HG03280 (cell line): ENCODE measurements around the gene TPRN.

Experiments used
- ATAC-seq: cut with Tn5 transposase; IDR thresholded peaks from one replicate; pipeline ENCODE4 v1.9.1; 2021; ENCODE audit warnings: mild to moderate bottlenecking, moderate library complexity; ENCODE audit not compliant: unreplicated experiment

The TPRN gene

GRCh38 chr9:137191245-137191644, 9.3 kb downstream of the TPRN start:
- no peak for ATAC-seq

DNA sequence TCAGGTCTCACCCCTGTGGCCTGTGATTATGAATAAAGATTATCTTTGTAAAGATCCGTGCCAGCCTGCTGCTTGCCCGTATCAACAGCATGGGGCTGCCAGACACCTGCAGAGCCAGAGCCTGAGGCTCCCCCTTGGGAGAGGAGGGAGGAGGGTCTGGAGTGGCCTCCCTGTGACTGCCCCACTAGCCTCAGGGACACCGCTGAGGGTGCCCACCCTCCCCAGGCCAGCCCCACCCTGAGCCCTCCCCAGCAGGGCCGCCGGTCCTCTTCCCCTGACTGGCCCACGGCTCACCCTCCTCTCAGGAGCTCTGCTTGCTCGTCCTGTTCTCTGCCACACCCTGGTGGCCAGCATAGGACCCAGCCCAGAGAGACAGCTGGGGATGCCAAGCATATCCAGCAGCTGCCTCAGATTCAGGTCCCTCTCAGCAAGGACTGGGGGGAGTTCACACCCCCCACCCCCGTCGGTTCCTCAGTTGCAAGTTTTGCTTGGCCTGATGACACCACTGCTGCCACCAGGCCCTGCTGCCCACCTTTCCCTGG, 10.2 kb downstream of the TPRN start:
- ATAC-seq, result no peak

DNA sequence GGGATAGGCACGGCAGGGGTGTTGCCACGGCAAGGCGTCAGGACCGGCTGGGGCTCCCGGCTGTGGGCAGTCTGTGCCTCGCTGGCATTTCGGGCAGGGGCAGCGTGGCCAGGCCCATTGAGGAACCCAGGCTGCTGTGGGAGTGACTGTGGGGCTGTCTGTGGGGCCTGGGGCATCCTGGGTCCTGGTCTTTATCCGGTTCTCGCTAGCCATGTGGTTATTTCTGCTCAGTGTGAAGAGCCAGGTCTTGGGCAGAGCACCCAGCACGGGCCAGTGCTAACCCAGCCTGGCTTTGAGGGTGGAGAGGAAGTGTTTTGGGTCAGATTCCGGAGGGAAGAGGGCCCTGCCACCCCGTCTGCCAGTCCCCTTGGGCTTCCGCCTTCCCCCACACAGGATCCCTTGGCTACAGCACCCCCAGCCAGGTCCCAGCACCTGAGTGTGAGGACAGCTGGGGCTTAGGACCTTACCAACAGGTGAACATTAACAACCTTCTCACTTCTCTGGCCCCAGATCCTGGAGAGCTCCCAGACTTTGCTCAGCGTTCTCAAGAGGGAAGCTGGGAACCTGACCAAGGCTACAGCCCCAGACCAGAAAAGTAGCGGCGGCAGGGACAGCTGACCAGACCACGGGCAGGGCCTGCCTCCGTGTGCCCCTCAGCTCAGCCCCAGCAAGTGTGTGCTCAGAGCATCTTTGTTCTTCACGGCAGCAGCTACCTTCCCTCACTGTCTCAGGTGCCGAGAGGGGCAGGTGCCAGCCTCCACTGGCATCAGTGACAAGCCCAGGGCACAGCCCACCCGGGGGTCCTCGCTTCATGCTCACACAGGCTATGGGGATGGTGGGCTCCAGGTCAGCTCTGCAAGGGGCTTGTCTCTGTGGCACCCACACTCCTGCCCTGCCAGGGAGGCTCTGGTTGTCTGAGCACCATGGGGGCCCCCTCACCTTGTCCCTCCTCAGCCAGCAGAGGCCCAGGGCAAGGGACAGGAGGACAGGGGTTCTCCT, 10.9 kb downstream of the TPRN start:
- no peak for ATAC-seq

GRCh38 chr9:137188490-137189296, 11.8 kb downstream of the TPRN start, which contains the start of the genes ANAPC2 and SSNA1:
ANAPC2 (minus strand) TSS chr9:137188560; CDS start chr9:137188532, 28 bp downstream.
SSNA1 (plus strand) TSS chr9:137188676; CDS start chr9:137188727, 51 bp downstream.
- ATAC-seq, result peak; percentile 77

DNA sequence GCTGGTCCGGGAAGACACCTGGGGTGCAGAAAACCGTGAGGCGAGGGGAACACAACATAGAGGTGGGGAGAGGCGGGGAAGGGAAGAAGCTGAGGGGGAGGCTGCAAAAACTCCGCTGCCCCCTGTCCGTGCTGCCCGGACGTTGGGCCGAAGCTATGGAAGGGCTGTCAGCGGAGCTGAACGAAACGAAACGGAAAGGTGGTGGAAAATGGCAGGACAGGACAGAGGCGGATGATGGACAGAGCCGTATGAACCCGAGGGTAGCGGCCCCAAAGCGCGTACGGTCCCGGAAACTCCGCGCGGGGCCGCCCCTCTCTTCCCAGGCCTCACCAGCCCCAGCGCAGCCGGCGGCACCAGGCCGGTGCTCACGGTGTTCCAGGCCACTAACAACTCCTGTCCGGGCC, 12.5 kb downstream of the TPRN start:
- ATAC-seq, result no peak

DNA sequence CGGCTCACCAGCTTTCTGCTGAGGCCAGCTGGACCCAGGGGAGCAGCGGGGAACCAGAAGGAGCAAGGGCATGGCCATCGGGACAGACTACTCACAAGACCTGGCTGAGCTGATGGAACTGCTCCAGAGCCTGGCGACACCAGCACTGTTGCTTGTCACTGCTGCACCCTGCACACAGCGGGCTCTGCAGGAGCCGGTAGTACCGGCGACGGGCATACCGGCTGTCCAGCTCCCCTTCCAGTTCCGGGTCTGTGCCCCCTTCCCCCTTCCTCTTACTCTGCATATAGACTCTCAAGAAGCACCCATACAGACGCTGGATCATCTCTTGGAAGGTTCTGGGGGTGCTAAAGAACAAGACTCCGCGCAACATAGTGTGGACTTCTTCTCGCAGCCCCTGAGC, 13.2 kb downstream of the TPRN start:
- ATAC-seq, result no peak

DNA sequence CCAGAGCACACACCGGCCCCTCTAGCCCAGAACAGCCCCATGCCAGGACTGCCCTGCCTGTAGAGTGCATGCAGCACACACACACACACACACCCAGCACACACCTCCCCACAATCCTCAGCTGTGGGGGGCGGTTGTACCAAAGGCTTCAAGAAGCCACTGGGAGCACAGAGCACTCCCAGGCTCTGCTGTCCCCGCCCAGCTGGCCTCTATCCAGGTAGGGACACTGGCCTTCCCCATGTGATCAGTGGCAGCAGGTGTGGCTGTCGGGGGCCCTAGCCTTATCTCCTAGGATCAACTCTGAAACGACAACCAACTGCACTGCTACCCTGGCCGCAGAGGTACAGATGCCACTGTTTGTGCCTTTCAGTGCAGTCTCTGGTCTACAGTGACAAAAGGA, 14.2 kb downstream of the TPRN start:
- ATAC-seq, result no peak

GRCh38 chr9:137185921-137186320, 14.6 kb downstream of the TPRN start:
- ATAC-seq, result no peak

DNA sequence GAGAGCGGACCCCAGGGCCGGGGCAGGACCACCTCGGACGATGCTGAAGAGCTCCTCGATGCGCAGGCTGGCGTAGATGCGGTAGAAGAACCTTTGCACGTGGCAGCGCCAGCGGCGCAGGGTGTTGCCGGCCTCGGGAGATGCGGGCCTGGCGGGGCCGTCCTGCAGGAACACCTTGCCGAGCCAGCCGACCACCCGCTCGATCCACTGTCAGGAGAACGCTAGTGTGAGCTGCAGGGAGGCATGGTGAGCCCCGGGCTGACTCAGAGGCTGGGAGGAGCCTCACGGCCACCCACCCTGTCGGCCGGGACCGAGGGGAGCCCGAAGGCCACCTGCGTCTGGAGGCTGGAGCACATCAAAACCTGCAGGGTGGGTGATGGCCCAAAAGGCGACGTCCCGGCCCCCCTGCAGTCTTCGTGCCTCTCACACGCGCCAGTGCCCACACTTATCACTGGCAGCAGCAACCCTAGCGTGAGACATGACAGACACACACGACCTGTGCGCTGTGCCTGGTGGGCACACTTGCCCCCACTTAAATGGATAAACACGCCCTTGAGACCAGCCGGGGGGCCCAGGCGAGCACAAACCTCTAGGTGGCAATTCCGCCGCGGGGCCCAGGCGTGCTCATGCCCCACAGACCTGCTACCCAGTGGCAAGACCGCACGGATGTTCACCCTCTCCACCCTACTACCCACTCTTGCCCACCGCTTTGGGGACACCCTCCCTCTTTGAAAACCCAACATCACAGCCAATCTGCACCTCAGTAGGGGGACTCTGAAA, 15.5 kb downstream of the TPRN start:
- ATAC-seq, result no peak

- ATAC-seq, result no peak
These were observed 16.5 kb downstream of the TPRN start for GRCh38 chr9:137183980-137184595.

GRCh38 chr9:137182836-137183235, 17.7 kb downstream of the TPRN start:
- ATAC-seq, result no peak

DNA sequence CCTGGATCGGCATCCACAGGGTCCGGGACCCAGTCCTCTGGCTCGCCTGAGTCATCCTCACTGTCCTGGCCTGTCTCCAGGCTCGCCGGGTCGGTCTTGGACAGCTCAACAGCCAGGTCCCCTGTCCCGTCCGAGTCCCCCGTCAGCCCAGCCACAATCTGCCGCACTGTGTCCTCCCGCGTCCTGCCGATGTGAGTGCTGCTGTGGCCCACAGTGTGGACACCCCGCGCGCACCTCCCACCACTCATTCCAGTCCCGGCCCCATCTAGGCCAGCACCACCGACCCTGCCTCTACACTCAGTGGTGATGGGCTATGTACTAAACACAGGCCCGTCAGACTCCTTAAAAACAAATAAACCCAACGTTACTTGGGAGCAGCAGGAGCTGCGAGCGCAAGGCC, 18.9 kb downstream of the TPRN start:
- ATAC-seq, result no peak

DNA sequence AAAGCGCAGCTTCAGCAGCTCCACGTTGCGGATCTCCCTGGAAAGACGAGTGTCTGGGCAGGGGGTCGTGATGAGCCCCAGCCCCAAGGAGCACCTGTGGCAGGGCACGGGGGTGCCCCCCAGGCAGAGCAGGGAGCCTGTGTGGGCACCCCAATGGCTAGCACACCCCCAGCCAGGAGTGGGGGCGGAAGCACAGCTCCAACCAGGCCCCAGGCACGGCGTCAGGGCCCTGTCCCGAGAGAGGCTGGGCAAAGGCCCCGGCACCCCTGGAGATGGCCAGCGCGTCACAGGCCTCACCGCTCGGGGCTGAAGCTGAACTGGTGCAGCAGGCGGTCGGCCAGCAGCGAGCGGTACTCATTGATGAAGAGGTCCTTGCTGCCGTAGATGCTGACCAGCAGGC, 20.1 kb downstream of the TPRN start:
- ATAC-seq, result no peak

- ATAC-seq, result no peak
These were observed 20.8 kb downstream of the TPRN start for GRCh38 chr9:137179761-137180160.

DNA sequence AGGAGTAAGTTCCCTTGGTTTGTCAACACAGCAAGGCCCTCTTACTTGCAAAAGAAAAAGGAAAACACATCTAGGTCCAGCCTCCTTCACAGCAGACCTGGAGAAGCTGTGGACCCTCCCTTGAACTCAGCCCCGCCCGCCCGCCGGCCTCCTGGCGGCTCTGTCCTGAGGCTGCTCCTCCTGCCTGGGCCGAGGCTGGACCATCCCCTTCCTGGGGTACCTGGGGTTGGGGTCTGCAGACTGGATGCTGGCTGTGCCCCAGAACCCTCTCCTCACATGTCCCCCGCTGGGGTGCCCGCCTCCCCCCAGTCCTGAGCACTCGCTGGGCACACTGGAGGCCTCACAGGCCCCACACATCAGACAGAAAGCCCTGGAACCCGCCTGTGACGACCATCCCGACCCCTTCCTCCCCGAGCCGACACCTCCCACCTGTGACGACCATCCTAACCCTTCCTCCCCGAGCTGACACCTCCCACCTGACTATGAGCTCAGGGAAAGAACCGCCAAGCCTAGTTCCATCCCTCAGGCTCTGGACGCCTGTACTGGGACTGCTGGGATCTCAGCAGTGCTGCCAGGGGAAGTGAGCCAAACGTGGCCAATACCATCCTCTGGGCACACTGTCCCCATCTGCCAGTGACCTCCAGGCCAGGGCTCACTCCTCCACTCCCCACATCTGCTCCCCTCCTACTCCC, 21.5 kb downstream of the TPRN start:
- no peak for ATAC-seq

DNA sequence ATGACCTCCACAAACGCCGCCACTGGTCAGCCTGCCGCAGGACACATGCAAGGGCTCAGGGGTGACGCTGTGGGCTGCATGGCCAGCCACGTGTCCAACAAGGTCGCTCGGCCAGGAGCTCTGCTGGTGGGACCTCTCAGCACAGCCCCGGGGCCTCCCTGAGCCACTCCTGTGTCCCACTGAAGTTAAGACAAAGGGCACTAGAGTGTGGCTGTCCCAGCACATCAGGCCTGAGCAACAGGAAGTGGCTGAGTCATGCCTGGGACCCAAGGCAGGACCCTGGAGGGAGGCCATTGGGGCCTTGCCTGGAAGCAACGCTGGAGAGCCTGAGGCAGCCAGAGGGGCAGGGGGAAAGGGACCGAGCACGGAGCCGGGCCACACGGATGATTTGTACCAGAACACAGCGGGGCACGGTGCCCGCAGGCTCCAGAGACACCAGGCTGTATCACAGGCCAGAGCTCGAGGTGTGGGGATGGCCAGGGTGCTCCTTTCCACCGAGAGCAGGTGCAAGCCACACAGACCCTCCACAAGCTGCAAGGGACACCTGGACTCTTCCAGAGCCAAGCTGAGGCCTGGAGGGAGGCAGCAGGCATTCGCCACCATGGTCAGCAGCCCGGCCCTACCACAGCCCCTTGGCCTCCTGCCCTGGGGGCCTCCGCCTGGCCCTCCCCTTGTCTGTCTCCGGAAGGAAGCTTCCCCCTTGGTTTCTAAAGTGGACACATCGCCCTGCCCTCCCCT, 22.2 kb downstream of the TPRN start:
- ATAC-seq, result no peak

DNA sequence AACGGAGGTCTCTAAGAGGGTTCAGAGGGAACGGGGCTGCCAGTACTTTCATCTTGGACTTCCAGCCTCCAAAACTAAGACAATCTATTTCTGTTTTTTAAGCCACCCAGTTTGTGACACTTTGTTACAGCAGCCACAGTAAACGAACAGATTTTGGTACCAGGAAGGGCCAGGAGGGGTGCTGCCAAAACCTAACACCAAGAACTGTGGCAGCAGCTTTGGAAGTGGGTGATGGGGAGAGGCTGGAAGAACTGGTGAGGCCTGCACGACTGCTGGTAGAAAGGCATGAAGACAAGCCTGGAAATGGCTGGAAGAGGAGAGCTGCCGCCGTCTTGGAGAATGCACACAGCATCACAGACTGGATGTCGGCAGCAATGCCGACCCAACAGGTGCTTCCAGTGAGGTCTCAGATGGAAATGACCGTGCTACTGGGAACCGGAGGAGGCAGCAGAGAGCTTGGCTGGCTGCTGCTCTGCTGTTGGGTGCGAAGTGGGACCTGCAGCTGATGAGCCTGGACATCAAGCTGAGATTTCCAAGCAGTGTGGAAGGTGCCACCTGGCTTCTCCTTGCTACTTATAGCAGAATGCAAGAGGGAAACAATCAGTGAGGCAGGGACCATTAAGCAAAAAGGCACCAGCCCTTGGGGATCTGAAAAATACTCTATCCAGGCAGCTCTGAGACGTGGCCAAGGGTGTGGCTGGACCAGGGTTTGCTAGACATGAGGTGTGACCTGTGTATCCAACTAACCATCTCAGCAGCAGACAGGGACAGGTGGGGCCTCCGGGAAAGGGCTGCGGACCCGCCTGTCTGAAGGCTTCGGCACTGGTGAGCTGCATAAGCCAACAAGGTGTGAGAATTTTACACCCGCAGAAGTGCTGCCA, 24.0 kb downstream of the TPRN start:
- no peak for ATAC-seq
